ENCODE results near the gene TCF3. TPM values are rescaled to one million over a fixed set of nuclear protein-coding genes. Genes with fewer than 3 reads are reported as not detected.

TCF3 gene
- total and polyA plus RNA-seq, 10 of the 15 experiments (the other 5 are each of a cell fraction or from before 2014, with no cell fraction given), result 6.7 to 282 (median 70.7) TPM

- TF ChIP-seq NFYB (IDR thresholded peaks at IDR 0.05; ENCODE audit: insufficient read depth, low read depth, low read length), result no peak
- no peak for TF ChIP-seq PAX8 (IDR thresholded peaks at IDR 0.05)
- TF ChIP-seq USF1 (IDR thresholded peaks at IDR 0.05; ENCODE audit: borderline replicate concordance, extremely low read length, insufficient read depth, low read depth, low read length), result no peak
These were observed 61.6 kb downstream of the TCF3 start (continued) for GRCh38 chr19:1590641-1591397.

GRCh38 chr19:1587872-1588271 lies 64.5 kb downstream of the TCF3 start:
- SMC1A ChIA-PET (ENCODE audit: uncharacterized antibody, unreplicated experiment), result interaction anchor here (0.6 kb wide), 1 partner anchor 18 kb away, joined by 3 read pairs; no protein-coding TSS in a partner anchor
- WGBS (ENCODE audit: insufficient coverage, insufficient replicate concordance, low lambda C conversion rate, missing lambda C conversion rate), result 93% methylated on average over 9 of the region's 9 CpGs
- FAIRE-seq, result no peak
- TF ChIP-seq CBX3 (IDR thresholded peaks at IDR 0.05; ENCODE audit: borderline replicate concordance, low read depth) (no peak), ATF2 (IDR thresholded peaks at IDR 0.05; ENCODE audit: low read length) (no peak), EP300 (IDR thresholded peaks at IDR 0.05; ENCODE audit: borderline replicate concordance in 1 of 2, control insufficient read depth in 1 of 2, low read depth in 2 of 2, low read length in 2 of 2) (no peak), RAD21 (IDR thresholded peaks at IDR 0.05; ENCODE audit: insufficient read depth, low read depth, low read length) (no peak), HDAC2 (IDR thresholded peaks at IDR 0.05) (no peak), BHLHE40 (IDR thresholded peaks at IDR 0.05; ENCODE audit: borderline replicate concordance in 1 of 2, low read depth in 2 of 2, low read length in 1 of 2) (no peak), BACH1 (IDR thresholded peaks at IDR 0.05; ENCODE audit: borderline replicate concordance) (no peak), ZNF622 (IDR thresholded peaks at IDR 0.05) (no peak), FOXK2 (IDR thresholded peaks at IDR 0.05) (no peak), USF1 (IDR thresholded peaks at IDR 0.05; ENCODE audit: borderline replicate concordance, extremely low read length, insufficient read depth, low read depth, low read length) (no peak), MTA3 (IDR thresholded peaks at IDR 0.05; ENCODE audit: borderline replicate concordance, low read length) (no peak), RELB (IDR thresholded peaks at IDR 0.05; ENCODE audit: low read depth) (no peak), TBL1XR1 (IDR thresholded peaks at IDR 0.05; ENCODE audit: low read depth, low read length) (no peak)
- H3K4me3 ChIP-seq, result no peak overlapping the region
- H3K36me3 ChIP-seq (ENCODE audit: control insufficient read depth in 2 of 2, insufficient read depth in 2 of 2, low read length in 1 of 2), result peaks cover 4 to 7% of the 10 kb centered on the region in 2 experiments; a peak in 3 of 4 replicates
- POLR2A ChIA-PET, result no interaction called here
- no peak overlapping the region for H3K9ac ChIP-seq (ENCODE audit: control insufficient read depth, insufficient read depth, low read length)
- RAD21 ChIA-PET (ENCODE audit: unreplicated experiment), result no interaction called here
- peaks cover 4% of the 10 kb centered on the region; the same call in 1 of the 2 replicates for H3K4me1 ChIP-seq (ENCODE audit: control insufficient read depth, insufficient read depth, low read length)
- no peak overlapping the region for H3K4me2 ChIP-seq (ENCODE audit: control insufficient read depth, insufficient read depth)
- no peaks in the 10 kb centered on the region for H3K9me3 ChIP-seq (replicated peaks; ENCODE audit: control insufficient read depth, insufficient read depth, low read length)
- intact Hi-C loops (cut with micrococcal nuclease; ENCODE audit: unreplicated experiment) (no loop called here), in situ Hi-C loops (cut with MboI) (no loop called here)
- no TSS peak for BruUV-seq (replicated peaks)
- no peaks in the 10 kb centered on the region for H4K20me1 ChIP-seq (ENCODE audit: control insufficient read depth, insufficient read depth)
- CTCF ChIA-PET, result interaction anchor here (4.4 kb wide), 1 partner anchor 84 kb away, joined by 55 read pairs; no protein-coding TSS in a partner anchor
- peaks cover 37% of the 10 kb centered on the region for H3K79me2 ChIP-seq (ENCODE audit: control insufficient read depth, insufficient read depth, low read length)
- no peak overlapping the region for H3K27ac ChIP-seq (ENCODE audit: control insufficient read depth, insufficient read depth)
- no peaks in the 10 kb centered on the region for H3K27me3 ChIP-seq (replicated peaks in 1 of 2; ENCODE audit: control insufficient read depth in 2 of 2, insufficient read depth in 2 of 2, low read length in 1 of 2)
- no peak overlapping the region for H2AFZ ChIP-seq (ENCODE audit: control insufficient read depth, low read depth, low read length)
- ATAC-seq, result no peak
- DNase-seq (ENCODE audit: low read depth, low spot score), result no peak

Measured in GM12878 (cell line).